Measurements from ENCODE around the gene BOD1L1. TPM values are rescaled to one million over a fixed set of nuclear protein-coding genes. Genes with fewer than 3 reads are reported as not detected.

BOD1L1 gene
- 8.2 TPM for polyA plus RNA-seq (2012; ENCODE audit: insufficient read length, low read depth)

DNA sequence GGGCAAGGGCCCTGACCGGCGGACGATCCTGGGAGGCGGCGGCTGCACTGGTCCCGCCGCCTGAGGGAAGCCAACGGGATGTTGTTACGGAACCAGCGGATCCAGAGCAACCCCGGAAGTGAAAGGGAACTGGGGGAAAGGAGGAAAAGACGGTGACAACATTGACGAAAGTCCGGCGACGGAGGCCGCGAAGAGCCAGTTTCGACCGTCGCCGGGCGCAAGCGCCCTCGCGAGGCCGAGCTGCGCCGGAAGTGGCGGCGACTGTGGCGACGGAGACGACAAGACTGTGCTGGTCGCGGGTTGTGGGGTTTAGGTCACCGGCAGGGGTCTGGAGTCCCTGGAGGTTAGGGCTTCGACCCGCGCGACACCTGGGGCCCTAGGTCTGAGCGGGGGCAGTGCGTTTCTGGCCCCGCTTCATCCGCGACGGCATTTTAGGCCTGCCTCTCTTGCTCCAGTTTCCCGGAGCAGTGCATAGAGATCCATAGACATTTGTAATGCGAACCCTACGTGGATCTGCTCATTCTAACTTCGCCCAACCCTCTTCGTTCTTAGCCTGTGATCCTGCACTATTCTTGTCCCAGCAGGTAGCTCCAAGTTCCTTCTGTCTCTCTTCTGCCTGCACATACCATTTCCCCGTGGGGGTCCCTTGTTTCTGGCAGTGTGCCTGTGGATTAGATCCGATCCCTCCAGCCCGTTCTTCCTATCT lies at the start of gene BOD1L1:
TSS of gene BOD1L1 (minus strand) at position 120 of the 706 bp plus-strand sequence. CDS start 138 bp downstream, outside the sequence.
- TF ChIP-seq POLR2AphosphoS5 (IDR thresholded peaks at IDR 0.05; ENCODE audit: low read depth, low read length) (peak; percentile 97), TAF1 (IDR thresholded peaks at IDR 0.05; ENCODE audit: borderline replicate concordance, insufficient read depth, low read length) (peak; percentile 88), SIN3A (IDR thresholded peaks at IDR 0.05; ENCODE audit: borderline replicate concordance, insufficient read depth, low read length) (peak; percentile 93; the same call in 1 of the 2 replicates), FOXP2 (optimal IDR thresholded peaks at IDR 0.05; ENCODE audit: borderline replicate concordance, extremely low read depth, extremely low read length, insufficient read depth) (peak; percentile 69)
- TF ChIP-seq, protein P1, sequence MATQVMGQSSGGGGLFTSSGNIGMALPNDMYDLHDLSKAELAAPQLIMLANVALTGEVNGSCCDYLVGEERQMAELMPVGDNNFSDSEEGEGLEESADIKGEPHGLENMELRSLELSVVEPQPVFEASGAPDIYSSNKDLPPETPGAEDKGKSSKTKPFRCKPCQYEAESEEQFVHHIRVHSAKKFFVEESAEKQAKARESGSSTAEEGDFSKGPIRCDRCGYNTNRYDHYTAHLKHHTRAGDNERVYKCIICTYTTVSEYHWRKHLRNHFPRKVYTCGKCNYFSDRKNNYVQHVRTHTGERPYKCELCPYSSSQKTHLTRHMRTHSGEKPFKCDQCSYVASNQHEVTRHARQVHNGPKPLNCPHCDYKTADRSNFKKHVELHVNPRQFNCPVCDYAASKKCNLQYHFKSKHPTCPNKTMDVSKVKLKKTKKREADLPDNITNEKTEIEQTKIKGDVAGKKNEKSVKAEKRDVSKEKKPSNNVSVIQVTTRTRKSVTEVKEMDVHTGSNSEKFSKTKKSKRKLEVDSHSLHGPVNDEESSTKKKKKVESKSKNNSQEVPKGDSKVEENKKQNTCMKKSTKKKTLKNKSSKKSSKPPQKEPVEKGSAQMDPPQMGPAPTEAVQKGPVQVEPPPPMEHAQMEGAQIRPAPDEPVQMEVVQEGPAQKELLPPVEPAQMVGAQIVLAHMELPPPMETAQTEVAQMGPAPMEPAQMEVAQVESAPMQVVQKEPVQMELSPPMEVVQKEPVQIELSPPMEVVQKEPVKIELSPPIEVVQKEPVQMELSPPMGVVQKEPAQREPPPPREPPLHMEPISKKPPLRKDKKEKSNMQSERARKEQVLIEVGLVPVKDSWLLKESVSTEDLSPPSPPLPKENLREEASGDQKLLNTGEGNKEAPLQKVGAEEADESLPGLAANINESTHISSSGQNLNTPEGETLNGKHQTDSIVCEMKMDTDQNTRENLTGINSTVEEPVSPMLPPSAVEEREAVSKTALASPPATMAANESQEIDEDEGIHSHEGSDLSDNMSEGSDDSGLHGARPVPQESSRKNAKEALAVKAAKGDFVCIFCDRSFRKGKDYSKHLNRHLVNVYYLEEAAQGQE (IDR thresholded peaks at IDR 0.05; ENCODE audit: insufficient read depth in 1 of 2, low read depth in 2 of 2, low read length in 2 of 2): peak in 1 of 2 experiments; percentile 73; a peak in 2 of 4 replicates

- no peak for TF ChIP-seq TAF1 (IDR thresholded peaks at IDR 0.05; ENCODE audit: borderline replicate concordance, insufficient read depth, low read length)
- no peak for TF ChIP-seq POLR2AphosphoS5 (IDR thresholded peaks at IDR 0.05; ENCODE audit: low read depth, low read length)
- no peak for TF ChIP-seq FOXP2 (optimal IDR thresholded peaks at IDR 0.05; ENCODE audit: borderline replicate concordance, extremely low read depth, extremely low read length, insufficient read depth)
- TF ChIP-seq, protein P1 (IDR thresholded peaks at IDR 0.05; ENCODE audit: insufficient read depth in 1 of 2, low read depth in 2 of 2, low read length in 2 of 2): no peak
- TF ChIP-seq SIN3A (IDR thresholded peaks at IDR 0.05; ENCODE audit: borderline replicate concordance, insufficient read depth, low read length): no peak
These were observed 47.4 kb upstream of the BOD1L1 start for GRCh38 chr4:13674971-13675370.

GRCh38 chr4:13673167-13673566 lies 45.6 kb upstream of the BOD1L1 start:
- TF ChIP-seq SIN3A (IDR thresholded peaks at IDR 0.05; ENCODE audit: borderline replicate concordance, insufficient read depth, low read length): no peak
- no peak for TF ChIP-seq POLR2AphosphoS5 (IDR thresholded peaks at IDR 0.05; ENCODE audit: low read depth, low read length)
- TF ChIP-seq FOXP2 (optimal IDR thresholded peaks at IDR 0.05; ENCODE audit: borderline replicate concordance, extremely low read depth, extremely low read length, insufficient read depth): no peak
- TF ChIP-seq, protein P1 (IDR thresholded peaks at IDR 0.05; ENCODE audit: insufficient read depth in 1 of 2, low read depth in 2 of 2, low read length in 2 of 2): no peak
- no peak for TF ChIP-seq TAF1 (IDR thresholded peaks at IDR 0.05; ENCODE audit: borderline replicate concordance, insufficient read depth, low read length)

DNA sequence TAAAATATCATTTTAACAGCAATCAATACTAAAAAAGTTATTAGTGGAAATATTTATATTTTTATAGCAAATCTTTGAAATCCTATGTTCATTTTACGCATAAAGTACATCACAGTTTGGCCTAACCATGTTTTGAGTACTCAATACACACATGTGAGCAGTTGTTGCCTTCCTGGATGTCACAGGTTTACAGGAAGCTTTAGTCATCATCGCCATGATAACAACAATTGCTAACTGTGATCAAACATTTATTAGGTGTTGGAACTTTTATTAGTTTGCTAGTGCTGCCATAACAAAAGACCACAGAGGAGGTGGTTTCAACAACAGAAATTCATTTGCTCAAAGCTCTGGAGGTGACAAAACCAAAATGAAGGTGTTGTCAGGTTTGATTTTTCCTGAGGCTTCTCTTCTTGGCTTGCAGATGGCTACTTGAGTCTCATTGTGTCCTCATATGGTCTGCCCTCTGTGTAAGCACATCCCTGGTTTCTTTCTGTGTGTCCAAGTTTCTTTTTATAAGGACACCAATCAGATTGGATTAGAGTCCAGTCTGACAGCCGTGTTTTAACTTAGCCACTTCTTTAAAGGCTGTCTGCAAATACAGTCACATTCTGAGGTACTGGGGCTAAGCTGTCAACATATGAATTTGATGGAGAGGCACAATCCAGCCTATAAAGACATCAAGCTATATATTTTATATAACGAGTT lies 43.1 kb upstream of the BOD1L1 start:
- TF ChIP-seq SIN3A (IDR thresholded peaks at IDR 0.05; ENCODE audit: borderline replicate concordance, insufficient read depth, low read length): no peak
- no peak for TF ChIP-seq FOXP2 (optimal IDR thresholded peaks at IDR 0.05; ENCODE audit: borderline replicate concordance, extremely low read depth, extremely low read length, insufficient read depth)
- no peak for TF ChIP-seq POLR2AphosphoS5 (IDR thresholded peaks at IDR 0.05; ENCODE audit: low read depth, low read length)
- no peak for TF ChIP-seq TAF1 (IDR thresholded peaks at IDR 0.05; ENCODE audit: borderline replicate concordance, insufficient read depth, low read length)
- TF ChIP-seq, protein P1 (IDR thresholded peaks at IDR 0.05; ENCODE audit: insufficient read depth in 1 of 2, low read depth in 2 of 2, low read length in 2 of 2): no peak
